Fibroblast of lung (primary cell): ENCODE data around the gene LIMCH1.

Source experiments
- EZH2 ChIP-seq: IDR thresholded peaks from 2 replicates; pipeline ENCODE4 v1.5.1; 2012; ENCODE audit warnings: low read length, control low read depth, mild to moderate bottlenecking; ENCODE audit errors: missing control alignments
- TF ChIP-seq, protein P1 (sequence below), 2 donors: IDR thresholded peaks in 1 of 2; conservative IDR thresholded peaks in 1 of 2; 1 replicate in 1 of 2; 2 replicates in 1 of 2; pipeline ENCODE4 v1.5.1; 2011 to 2012; ENCODE audit warnings: low read length in 2 of 2, control low read depth in 1 of 2, inconsistent platforms in 1 of 2, low read depth in 1 of 2, mild to moderate bottlenecking in 1 of 2

DNA sequence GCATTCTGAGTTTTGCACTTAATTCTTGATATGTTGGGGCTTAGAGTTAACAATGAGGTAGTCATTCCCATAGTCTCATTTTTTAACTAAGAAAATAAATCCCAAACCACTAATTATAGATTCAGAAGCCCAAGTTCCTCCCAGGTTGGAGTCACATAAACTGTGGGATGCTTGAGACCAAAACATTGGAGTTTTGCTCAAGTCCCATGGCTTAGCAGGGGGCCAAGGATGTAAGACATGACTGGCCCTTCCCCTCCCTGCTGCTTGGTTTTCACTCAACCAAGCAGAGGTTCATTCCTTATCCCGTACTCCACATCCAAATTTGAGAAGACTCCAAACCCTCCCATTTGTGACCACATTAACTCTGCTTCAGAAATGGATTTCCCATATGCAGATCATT is 101.3 kb downstream of the LIMCH1 start:
- TF ChIP-seq, protein P1, sequence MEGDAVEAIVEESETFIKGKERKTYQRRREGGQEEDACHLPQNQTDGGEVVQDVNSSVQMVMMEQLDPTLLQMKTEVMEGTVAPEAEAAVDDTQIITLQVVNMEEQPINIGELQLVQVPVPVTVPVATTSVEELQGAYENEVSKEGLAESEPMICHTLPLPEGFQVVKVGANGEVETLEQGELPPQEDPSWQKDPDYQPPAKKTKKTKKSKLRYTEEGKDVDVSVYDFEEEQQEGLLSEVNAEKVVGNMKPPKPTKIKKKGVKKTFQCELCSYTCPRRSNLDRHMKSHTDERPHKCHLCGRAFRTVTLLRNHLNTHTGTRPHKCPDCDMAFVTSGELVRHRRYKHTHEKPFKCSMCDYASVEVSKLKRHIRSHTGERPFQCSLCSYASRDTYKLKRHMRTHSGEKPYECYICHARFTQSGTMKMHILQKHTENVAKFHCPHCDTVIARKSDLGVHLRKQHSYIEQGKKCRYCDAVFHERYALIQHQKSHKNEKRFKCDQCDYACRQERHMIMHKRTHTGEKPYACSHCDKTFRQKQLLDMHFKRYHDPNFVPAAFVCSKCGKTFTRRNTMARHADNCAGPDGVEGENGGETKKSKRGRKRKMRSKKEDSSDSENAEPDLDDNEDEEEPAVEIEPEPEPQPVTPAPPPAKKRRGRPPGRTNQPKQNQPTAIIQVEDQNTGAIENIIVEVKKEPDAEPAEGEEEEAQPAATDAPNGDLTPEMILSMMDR (conservative IDR thresholded peaks at IDR 0.05 in 1 of 2, IDR thresholded peaks at IDR 0.05 in 1 of 2; ENCODE audit: low read depth in 1 of 2, low read length in 2 of 2) = no peak
- TF ChIP-seq EZH2 = no peak
